DOHH2 (cell line): Measurements from ENCODE around the gene CRYBG2.
A peak's percentile ranks its signal among the peaks of the same experiment; 100 is the strongest.

Source experiments
- H3F3A ChIP-seq: fragments of 200-600 bp; sonication (generic), shearing (Covaris generic); 2 replicates; pipeline ENCODE4 v1.6.0; 2016; ENCODE audit warnings: antibody characterized with exemption, mild to moderate bottlenecking; ENCODE audit not compliant: control insufficient read depth, insufficient read depth
- H3K27ac ChIP-seq: fragments of 200-600 bp; sonication (generic); 2 replicates; pipeline ENCODE4 v1.5.1; 2014; ENCODE audit warnings: low read depth, mild to moderate bottlenecking, low read length, moderate library complexity
- H3K27me3 ChIP-seq: fragments of 200-600 bp; sonication (generic); 2 replicates; pipeline ENCODE4 v1.6.1; 2014; ENCODE audit warnings: mild to moderate bottlenecking, low read length, mixed read lengths; ENCODE audit not compliant: control insufficient read depth
- H3K36me3 ChIP-seq: fragments of 200-600 bp; sonication (generic); 2 replicates; pipeline ENCODE4 v1.6.1; 2014; ENCODE audit warnings: mild to moderate bottlenecking, low read length, moderate library complexity, mixed read lengths; ENCODE audit not compliant: control insufficient read depth
- H3K4me1 ChIP-seq: fragments of 200-600 bp; sonication (generic); 2 replicates; pipeline ENCODE4 v1.6.1; 2014; ENCODE audit warnings: mild to moderate bottlenecking, low read length, mixed read lengths; ENCODE audit not compliant: control insufficient read depth
- H3K4me2 ChIP-seq: fragments of 200-600 bp; sonication (generic); 2 replicates; pipeline ENCODE4 v1.6.0; 2014; ENCODE audit warnings: mild to moderate bottlenecking, low read length, moderate library complexity
- H3K4me3 ChIP-seq: fragments of 200-600 bp; sonication (generic); 2 replicates; pipeline ENCODE4 v1.5.1; 2014; ENCODE audit warnings: mild to moderate bottlenecking, low read length, mixed read lengths
- H3K79me2 ChIP-seq: fragments of 200-600 bp; sonication (generic); 2 replicates; pipeline ENCODE4 v1.6.1; 2014; ENCODE audit warnings: mild to moderate bottlenecking, low read length, mixed read lengths; ENCODE audit not compliant: control insufficient read depth
- H3K9me2 ChIP-seq: fragments of 200-600 bp; sonication (generic); replicated peaks from 2 replicates; pipeline ENCODE4 v1.6.1; 2014; ENCODE audit warnings: mild to moderate bottlenecking, low read length, mixed read lengths; ENCODE audit not compliant: control insufficient read depth
- H3K9me3 ChIP-seq: fragments of 200-600 bp; sonication (generic); 2 replicates; pipeline ENCODE4 v1.6.1; 2014; ENCODE audit warnings: antibody characterized with exemption, low read length, mixed read lengths; ENCODE audit not compliant: control insufficient read depth, insufficient read depth
- H4K20me1 ChIP-seq: fragments of 200-600 bp; sonication (generic); 2 replicates; pipeline ENCODE4 v1.6.0; 2014; ENCODE audit warnings: low read depth, mild to moderate bottlenecking, antibody characterized with exemption, low read length, moderate library complexity; ENCODE audit not compliant: control insufficient read depth, insufficient read depth
- EZH2phosphoT487 ChIP-seq: fragments of 200-600 bp; sonication (generic); IDR thresholded peaks from 2 replicates; pipeline ENCODE4 v1.6.1; 2017; ENCODE audit warnings: borderline replicate concordance, mild to moderate bottlenecking, antibody characterized with exemption, low read length, moderate library complexity, mixed read lengths
- TF ChIP-seq, protein P1 (sequence below): fragments of 200-600 bp; sonication (generic); IDR thresholded peaks from one replicate; pipeline ENCODE4 v1.5.1; 2014; ENCODE audit warnings: antibody characterized with exemption, mild to moderate bottlenecking, low read depth, low read length; ENCODE audit not compliant: poor library complexity, severe bottlenecking

The CRYBG2 gene

DNA sequence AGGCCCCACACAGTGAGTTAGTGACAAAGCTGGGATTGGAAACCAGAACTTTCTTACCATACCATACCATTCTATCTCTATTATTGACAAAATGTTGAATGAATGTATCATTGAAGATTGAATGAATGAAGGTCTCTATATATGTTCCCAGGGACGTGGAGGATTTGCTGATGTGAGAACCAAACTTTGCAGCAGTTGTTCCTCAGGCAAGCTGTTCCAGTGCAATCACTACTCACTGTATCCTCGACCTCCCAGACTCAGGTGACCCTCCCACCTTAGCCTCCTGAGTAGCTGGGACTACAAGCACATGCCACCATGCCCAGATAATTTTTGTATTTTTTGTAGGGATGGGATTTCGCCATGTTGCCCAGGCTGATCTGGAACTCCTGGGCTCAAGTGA lies 45.1 kb upstream of the CRYBG2 start:
- Histone ChIP-seq H3K9me3 (no peaks in the 10 kb centered on the region), H4K20me1 (no peaks in the 10 kb centered on the region), H3K4me2 (no peak overlapping the region), H3K9me2 (no peaks in the 10 kb centered on the region), H3K27ac (no peak overlapping the region), H3K4me3 (no peak overlapping the region), H3K27me3 (peaks cover 11% of the 10 kb centered on the region), H3K36me3 (no peaks in the 10 kb centered on the region), H3K79me2 (no peaks in the 10 kb centered on the region), H3F3A (no peaks in the 10 kb centered on the region), H3K4me1 (no peaks in the 10 kb centered on the region)
- TF ChIP-seq, protein P1, sequence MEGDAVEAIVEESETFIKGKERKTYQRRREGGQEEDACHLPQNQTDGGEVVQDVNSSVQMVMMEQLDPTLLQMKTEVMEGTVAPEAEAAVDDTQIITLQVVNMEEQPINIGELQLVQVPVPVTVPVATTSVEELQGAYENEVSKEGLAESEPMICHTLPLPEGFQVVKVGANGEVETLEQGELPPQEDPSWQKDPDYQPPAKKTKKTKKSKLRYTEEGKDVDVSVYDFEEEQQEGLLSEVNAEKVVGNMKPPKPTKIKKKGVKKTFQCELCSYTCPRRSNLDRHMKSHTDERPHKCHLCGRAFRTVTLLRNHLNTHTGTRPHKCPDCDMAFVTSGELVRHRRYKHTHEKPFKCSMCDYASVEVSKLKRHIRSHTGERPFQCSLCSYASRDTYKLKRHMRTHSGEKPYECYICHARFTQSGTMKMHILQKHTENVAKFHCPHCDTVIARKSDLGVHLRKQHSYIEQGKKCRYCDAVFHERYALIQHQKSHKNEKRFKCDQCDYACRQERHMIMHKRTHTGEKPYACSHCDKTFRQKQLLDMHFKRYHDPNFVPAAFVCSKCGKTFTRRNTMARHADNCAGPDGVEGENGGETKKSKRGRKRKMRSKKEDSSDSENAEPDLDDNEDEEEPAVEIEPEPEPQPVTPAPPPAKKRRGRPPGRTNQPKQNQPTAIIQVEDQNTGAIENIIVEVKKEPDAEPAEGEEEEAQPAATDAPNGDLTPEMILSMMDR: no peak
- no peak for TF ChIP-seq EZH2phosphoT487

DNA sequence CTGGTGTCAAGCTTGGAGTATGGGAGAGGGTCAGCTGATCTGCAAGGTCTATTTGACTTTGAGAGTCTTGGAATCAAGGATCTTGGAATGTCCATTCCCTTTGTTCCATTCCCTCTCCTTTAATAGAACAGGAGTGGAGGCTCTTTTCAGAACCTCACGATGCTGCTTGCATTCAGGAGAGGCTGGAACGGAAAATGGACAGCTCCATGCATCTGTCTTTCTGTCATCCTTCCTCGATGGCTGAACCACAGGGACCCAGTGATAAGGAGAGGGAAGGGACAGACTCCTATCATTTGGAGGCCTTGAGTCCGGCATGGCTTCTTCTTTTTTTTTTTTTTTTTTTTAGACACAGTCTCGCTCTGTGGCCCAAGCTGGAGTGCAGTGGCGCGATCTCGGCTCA lies 41.8 kb upstream of the CRYBG2 start:
- H3F3A ChIP-seq: no peaks in the 10 kb centered on the region
- no peaks in the 10 kb centered on the region for H3K9me3 ChIP-seq
- H3K27me3 ChIP-seq: peaks cover 4% of the 10 kb centered on the region; the same call in 1 of the 2 replicates
- TF ChIP-seq, protein P1: no peak
- no peak for TF ChIP-seq EZH2phosphoT487
- H4K20me1 ChIP-seq: no peaks in the 10 kb centered on the region
- no peaks in the 10 kb centered on the region for H3K9me2 ChIP-seq
- H3K79me2 ChIP-seq: no peaks in the 10 kb centered on the region
- no peaks in the 10 kb centered on the region for H3K36me3 ChIP-seq
- no peaks in the 10 kb centered on the region for H3K4me1 ChIP-seq
- no peak overlapping the region for H3K4me2 ChIP-seq
- no peak overlapping the region for H3K4me3 ChIP-seq
- H3K27ac ChIP-seq: no peak overlapping the region

DNA sequence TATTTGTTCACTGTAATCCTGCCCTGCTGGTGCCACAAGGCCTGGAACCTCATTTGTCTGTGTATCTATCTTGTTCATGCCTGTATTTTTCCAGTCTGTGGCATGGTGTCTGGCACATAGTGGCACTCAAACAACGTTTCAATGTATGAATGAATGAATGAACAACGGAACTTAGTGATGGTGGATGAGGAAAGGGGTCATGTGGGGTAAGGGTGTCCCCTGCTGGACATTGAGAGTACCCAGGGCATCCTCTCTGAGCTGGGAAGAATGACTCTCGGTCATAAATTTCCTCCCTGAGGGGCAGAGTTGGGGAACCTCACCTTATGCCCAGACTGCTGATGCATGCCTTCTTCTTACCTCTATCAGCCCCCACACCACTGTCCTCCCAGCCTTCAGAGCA lies 37.5 kb upstream of the CRYBG2 start:
- TF ChIP-seq EZH2phosphoT487: no peak
- TF ChIP-seq, protein P1: peak; percentile 50

More for the DNA sequence above, 37.5 kb upstream of the CRYBG2 start:
- no peaks in the 10 kb centered on the region for H3K36me3 ChIP-seq
- H3K4me3 ChIP-seq: no peak overlapping the region
- no peak overlapping the region for H3K27ac ChIP-seq
- no peaks in the 10 kb centered on the region for H3K79me2 ChIP-seq
- no peaks in the 10 kb centered on the region for H3F3A ChIP-seq
- no peaks in the 10 kb centered on the region for H4K20me1 ChIP-seq
- H3K9me3 ChIP-seq: no peaks in the 10 kb centered on the region
- H3K9me2 ChIP-seq: no peaks in the 10 kb centered on the region
- no peak overlapping the region for H3K4me2 ChIP-seq
- H3K4me1 ChIP-seq: no peaks in the 10 kb centered on the region
- peaks cover 9% of the 10 kb centered on the region for H3K27me3 ChIP-seq
